GM18498 (cell line): ENCODE data around the gene TOR3A.
"Not testable (repeated sequence)": the region's sequence is repeated elsewhere in the genome, so short reads cannot be mapped to it uniquely, and the experiment has no call there.

ENCODE experiments used
- ATAC-seq: cut with Tn5 transposase; IDR thresholded peaks from one replicate; pipeline ENCODE4 v1.9.1; 2021; ENCODE audit warnings: mild to moderate bottlenecking, moderate library complexity; ENCODE audit not compliant: unreplicated experiment

Gene TOR3A, protein sequence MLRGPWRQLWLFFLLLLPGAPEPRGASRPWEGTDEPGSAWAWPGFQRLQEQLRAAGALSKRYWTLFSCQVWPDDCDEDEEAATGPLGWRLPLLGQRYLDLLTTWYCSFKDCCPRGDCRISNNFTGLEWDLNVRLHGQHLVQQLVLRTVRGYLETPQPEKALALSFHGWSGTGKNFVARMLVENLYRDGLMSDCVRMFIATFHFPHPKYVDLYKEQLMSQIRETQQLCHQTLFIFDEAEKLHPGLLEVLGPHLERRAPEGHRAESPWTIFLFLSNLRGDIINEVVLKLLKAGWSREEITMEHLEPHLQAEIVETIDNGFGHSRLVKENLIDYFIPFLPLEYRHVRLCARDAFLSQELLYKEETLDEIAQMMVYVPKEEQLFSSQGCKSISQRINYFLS

GRCh38 chr1:179081687-179082332 is at the start of gene TOR3A:
Gene TOR3A (plus strand): TSS chr1:179082070. CDS start chr1:179082129, 59 bp downstream.
- ATAC-seq: peak; percentile 91

DNA sequence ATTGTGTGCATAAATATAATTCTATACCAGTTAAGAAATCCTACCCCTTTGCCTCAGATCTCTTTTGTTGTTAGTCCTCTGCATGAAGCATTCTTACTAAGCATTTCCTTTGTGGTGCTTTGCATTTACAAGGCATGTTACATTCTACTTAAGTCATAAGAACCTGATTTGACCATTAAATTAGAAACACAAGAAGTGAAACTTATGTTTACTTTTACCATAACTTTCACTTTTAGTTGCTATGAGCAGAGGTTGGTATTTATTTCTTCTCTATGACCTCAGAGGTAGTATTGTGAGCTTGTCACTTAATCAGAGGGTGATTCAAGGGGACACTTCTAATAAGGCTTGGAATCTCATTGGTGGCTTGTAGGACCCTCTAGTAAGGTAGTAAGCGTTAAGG is 47.1 kb upstream of the TOR3A start:
- ATAC-seq: peak; percentile 76

GRCh38 chr1:179036844-179037465 is 44.9 kb upstream of the TOR3A start:
- ATAC-seq: peak; percentile 44

- no peak for ATAC-seq
These were observed 43.2 kb upstream of the TOR3A start for GRCh38 chr1:179038528-179039281.

- not testable (repeated sequence) for ATAC-seq
These were observed 42.2 kb upstream of the TOR3A start for GRCh38 chr1:179039502-179040174.

- ATAC-seq: not testable (repeated sequence)
These were observed 41.7 kb upstream of the TOR3A start for GRCh38 chr1:179040175-179040551.

GRCh38 chr1:179042087-179042486 is 39.8 kb upstream of the TOR3A start:
- no peak for ATAC-seq

DNA sequence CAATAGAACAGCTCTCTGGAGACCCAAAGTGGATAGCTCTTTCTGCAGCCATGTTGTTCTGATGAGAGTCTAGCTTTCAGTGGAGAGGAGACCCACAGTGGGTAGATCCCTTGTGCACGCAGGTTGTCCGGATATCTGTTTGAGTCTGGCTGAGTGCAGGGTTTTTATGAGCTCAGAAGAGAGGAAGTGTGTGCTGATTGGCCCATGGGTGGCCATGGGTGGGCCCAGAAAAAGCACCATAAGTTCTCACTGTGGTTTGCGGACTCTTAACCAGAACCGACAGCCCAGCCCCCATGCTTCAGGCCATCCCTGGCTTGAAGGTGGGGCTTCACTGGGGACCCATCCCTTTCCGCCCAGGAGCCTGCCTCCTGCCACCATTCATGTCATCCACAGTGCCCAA is 39.2 kb upstream of the TOR3A start:
- no peak for ATAC-seq

DNA sequence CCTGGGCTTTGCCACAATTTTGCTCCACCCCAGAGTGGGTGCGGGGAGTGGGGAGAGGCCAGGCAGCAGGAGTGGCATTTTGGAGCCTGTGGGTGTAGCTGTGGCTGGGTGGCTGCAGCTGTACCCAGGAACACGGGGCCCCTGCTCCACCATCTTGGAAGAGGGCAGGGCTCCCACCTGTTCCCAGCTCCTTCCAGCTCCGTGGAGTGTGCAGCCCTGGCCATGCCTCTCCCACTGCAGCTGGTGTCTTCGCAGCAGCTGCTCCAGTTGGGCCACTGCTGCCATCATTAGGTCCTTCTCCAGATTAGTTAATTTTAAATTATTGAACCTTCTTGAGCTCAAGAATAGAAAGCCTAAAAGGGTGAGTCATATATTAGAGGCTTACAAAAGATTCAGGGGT is 38.6 kb upstream of the TOR3A start:
- no peak for ATAC-seq

DNA sequence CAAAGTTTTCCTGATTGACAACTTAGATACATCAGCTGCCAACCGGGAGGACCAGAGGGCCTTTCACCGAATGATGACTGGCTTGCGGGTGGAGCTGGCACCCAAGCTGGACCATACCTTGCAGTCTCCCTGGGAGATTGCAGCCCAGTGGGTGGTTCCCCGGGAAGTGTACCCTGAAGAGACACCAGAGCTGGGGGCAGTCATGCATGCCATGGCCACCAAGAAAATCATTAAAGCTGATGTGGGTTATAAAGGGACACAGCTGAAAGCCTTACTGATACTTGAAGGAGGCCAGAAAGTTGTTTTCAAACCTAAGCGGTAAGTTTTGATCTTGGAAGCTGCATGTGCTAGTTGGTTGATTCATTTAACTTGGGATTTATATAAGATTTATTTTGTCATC is 38.0 kb upstream of the TOR3A start:
- ATAC-seq: no peak

DNA sequence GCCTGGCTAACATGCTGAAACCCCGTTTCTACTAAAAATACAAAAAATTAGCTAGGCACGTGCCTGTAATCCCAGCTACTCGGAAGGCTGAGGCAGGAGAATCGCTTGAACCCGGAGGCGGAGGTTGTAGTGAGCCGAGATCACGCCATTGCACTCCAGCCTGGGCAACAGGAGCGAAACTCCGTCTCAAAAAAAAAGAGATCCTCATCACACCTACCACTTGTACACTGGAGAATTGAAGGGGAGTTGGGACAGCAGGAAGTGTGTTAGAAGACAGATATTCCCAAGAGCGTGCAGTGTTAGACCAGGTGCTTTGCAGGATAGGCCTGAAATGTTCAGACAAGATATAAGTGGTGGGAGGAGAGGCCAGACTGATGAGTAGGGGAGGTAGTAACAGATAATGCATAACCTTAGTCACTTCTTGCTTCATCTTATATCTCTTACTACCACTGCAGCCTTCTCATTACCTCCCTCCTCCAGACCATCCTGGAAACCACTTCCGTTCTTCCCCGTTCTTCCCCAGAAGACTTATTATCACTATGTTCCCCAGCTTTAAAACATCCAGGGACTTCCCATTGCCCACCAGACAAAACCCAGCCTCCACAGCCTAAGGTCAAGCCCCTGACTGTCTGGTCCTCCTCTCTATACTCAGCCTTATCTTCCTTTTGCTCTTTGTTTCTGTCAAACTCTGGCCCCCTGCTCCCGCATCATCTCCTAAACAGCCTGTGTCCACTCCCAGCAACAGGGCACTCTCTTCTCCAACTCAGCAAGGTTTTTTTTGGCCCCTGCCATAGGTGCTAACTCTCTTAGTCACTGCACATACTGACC is 34.8 kb upstream of the TOR3A start:
- no peak for ATAC-seq

- ATAC-seq: no peak
These were observed 34.3 kb upstream of the TOR3A start for GRCh38 chr1:179047636-179047997.

GRCh38 chr1:179048339-179049124 is 33.3 kb upstream of the TOR3A start:
- no peak for ATAC-seq

- ATAC-seq: no peak
These were observed 29.1 kb upstream of the TOR3A start for GRCh38 chr1:179052776-179053175.

DNA sequence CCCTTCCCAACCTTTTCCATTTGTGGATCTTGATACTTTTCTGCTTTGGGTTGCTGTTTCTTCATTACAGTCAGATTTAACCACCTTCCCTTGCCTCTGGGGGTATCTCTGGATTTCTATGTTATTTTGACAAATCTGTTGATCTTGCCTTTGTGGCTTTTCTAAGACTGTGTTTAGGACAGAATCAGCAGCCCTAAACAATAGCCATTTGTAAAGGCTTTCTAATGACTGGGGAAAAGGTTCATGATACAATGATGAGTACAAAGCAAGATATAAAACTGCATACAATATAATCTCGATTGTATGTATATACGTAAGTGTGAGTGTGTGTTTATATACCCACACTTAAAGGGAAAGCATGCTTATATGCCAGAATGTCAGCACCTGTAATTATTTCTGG is 28.4 kb upstream of the TOR3A start:
- ATAC-seq: no peak

- ATAC-seq: no peak
These were observed 25.9 kb upstream of the TOR3A start for GRCh38 chr1:179055937-179056336.

DNA sequence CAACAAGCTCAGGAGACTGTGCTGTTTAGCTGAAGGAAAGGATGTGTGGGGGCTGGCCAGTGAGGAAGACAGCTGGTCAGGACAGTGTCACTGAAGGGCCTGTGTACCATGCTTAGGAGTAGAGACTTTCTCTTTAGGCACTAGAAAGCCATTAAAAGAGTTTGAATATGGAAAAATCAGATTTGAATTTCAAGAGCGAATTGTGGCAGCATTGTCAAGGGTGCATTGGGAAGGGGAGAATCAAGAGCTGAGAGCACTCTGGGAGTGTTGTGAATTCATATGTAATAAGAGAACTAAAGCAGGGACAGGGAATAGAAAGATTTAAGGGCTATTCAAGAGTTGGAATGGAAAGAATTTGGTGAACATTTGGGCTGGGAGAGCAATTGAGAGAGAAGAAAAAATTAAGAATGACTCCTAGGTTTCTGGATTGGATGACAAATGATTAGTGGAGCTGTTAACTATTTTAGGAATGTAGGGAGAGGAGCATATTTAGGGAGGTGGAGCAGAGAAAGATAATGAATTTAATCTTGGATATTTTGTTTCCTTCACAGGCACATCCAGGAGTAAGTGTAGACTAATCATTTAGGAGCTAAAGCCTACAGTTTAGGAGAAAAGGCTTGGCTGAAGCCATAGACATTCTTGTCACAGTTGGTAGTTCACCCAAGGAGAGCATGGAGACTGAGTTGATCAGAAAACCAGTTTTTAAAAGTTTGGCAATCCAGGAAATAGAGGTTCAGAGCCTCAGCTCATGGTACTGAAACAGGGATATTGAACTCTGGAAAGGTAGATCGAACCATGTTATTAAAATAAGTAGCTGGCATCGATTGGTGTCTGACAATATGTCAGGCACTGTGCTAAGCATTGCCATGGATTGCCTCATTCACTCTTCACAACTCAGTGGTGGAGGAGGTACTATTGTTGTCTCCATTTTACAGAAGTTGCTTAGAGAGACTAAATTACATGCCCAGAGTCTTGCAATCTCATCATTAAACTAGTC is 23.1 kb upstream of the TOR3A start:
- no peak for ATAC-seq
